RWPE1 (cell line): ENCODE measurements around the gene AK5.

Experiments used
- CTCF ChIA-PET: fragments of 350-600 bp; sonication (Branson Sonifier 250); formaldehyde crosslinking; extraction: SDS; loops from one replicate; lab custom pipeline; 2021; lab: Yijun Ruan, JAX
- POLR2A ChIA-PET: fragments of 400-600 bp; formaldehyde crosslinking; extraction: SDS; loops from one replicate; lab custom pipeline; 2020; ENCODE audit warnings: antibody characterized with exemption; ENCODE audit not compliant: low non-redundant PET; lab: Yijun Ruan, JAX
- DNase-seq: peaks from one replicate; pipeline ENCODE4 v3.0.0; 2012; ENCODE audit warnings: low spot score
- H3K27ac ChIP-seq: fragments of 450-650 bp; 2 replicates; pipeline ENCODE4 v1.5.1; 2017
- TF ChIP-seq, protein P1 (sequence below): fragments of 450-650 bp; conservative IDR thresholded peaks from 2 replicates; pipeline ENCODE4 v1.5.1; 2017; ENCODE audit warnings: low read depth, mild to moderate bottlenecking

Gene AK5

DNA sequence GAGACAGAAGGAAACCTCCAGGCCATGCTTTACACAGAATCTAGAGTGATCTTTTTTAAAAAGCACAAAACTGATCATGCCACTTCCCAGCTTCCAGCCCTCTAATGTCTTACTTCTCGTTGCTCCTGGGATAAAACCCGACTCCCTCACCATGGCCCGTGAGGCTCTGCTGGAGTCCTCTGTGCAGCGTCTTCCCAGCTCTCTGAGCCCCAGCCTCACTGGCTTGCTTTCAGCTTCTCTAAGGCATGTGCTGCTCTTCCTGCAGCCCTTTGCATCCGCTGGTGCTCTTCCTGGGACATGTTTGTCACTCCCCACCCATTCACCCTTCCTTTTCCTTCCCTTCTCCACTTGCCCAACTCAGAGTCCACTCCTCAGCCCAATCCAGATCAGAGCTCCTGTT is 184.1 kb downstream of the AK5 start:
- H3K27ac ChIP-seq = no peak overlapping the region
- TF ChIP-seq, protein P1, sequence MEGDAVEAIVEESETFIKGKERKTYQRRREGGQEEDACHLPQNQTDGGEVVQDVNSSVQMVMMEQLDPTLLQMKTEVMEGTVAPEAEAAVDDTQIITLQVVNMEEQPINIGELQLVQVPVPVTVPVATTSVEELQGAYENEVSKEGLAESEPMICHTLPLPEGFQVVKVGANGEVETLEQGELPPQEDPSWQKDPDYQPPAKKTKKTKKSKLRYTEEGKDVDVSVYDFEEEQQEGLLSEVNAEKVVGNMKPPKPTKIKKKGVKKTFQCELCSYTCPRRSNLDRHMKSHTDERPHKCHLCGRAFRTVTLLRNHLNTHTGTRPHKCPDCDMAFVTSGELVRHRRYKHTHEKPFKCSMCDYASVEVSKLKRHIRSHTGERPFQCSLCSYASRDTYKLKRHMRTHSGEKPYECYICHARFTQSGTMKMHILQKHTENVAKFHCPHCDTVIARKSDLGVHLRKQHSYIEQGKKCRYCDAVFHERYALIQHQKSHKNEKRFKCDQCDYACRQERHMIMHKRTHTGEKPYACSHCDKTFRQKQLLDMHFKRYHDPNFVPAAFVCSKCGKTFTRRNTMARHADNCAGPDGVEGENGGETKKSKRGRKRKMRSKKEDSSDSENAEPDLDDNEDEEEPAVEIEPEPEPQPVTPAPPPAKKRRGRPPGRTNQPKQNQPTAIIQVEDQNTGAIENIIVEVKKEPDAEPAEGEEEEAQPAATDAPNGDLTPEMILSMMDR = no peak
- no peak for DNase-seq
- POLR2A ChIA-PET = no interaction called here
- CTCF ChIA-PET = no interaction called here

DNA sequence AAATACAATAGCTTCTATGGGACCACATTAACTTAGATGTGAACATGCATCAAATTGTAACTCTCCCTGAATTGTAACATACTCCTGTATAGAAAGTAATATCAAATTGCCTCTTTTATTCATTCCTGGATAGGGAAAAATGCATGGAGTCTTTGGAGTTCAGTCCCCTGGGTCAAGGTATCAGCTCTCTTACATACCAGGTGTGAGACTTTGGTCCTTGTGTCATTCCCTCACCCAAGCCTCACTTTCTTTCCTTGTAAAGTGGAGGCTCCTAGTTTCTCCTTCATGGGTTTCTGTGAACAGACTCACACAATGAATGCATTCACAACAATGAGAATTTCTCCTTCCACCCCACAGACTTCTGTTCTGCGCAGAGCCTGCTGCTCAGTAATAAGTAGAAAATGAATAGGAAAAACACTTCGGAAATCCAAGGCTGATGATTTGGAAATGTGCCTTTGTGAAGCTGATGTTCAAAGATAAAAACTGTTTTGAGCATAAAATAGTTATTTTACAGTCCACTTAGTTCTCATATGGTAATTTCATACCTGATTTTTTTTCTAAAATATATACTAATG is 185.3 kb downstream of the AK5 start:
- TF ChIP-seq, protein P1 = no peak
- CTCF ChIA-PET = no interaction called here
- H3K27ac ChIP-seq = no peak overlapping the region
- DNase-seq = no peak
- POLR2A ChIA-PET = no interaction called here

DNA sequence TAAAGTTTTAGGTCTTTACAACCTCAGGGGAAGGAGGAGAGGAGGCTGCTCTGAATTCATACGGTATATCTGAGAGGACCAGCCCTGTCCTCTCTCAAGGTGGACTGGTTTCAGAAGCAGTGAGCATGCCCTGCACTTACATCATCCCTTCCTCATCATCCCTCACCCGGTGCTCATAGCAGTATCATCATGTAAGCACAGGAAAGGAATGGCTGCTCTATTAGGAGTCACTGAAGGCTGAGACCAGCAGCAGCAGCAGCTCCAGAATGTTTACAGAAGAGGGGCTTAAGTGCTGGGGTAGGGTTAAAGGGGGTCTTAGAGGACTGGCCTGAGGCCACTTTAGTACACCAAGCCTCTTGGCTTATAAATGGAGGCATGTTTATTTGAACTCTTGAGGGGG is 185.9 kb downstream of the AK5 start:
- no peak for DNase-seq
- TF ChIP-seq, protein P1 = no peak
- POLR2A ChIA-PET = no interaction called here
- H3K27ac ChIP-seq = no peak overlapping the region
- CTCF ChIA-PET = no interaction called here

DNA sequence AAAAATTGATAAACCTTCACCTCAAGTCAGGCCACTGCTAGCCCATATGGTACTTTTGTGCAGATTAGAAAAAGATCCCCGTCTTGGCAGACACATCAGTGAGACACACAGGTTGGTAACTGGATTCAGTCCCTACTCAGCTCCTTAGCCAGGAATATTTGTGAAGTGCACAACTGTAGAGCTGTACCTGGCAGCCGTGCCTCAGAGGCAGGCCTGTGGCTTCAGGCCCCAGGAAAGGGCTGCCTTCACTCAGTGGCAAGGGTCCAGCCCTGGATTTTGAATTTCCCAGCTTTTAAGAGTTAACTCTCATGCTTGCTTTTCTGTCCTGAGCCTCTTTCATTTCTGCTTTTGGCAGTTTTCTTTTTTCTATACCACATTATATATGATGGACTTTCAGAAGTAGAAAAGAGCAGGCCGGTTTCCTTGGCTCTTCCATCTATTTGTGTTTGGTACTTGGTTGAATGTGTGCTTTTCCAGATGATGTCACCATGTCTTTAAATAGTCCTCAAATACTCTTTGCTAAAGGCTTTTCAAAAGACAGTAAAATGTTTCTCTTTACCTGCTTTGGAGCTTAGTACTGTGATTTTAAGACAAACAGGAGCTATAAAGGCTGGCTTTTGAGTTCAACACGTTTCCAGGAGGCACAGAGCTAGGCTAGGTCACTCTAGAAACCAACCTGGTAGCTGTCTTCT is 186.6 kb downstream of the AK5 start:
- H3K27ac ChIP-seq = no peak overlapping the region
- ChIA-PET POLR2A (no interaction called here), CTCF (interaction anchor here (0.6 kb wide), 1 partner anchor 10 kb away, joined by 3 read pairs; no protein-coding TSS in a partner anchor)
- TF ChIP-seq, protein P1 = no peak
- DNase-seq = no peak

DNA sequence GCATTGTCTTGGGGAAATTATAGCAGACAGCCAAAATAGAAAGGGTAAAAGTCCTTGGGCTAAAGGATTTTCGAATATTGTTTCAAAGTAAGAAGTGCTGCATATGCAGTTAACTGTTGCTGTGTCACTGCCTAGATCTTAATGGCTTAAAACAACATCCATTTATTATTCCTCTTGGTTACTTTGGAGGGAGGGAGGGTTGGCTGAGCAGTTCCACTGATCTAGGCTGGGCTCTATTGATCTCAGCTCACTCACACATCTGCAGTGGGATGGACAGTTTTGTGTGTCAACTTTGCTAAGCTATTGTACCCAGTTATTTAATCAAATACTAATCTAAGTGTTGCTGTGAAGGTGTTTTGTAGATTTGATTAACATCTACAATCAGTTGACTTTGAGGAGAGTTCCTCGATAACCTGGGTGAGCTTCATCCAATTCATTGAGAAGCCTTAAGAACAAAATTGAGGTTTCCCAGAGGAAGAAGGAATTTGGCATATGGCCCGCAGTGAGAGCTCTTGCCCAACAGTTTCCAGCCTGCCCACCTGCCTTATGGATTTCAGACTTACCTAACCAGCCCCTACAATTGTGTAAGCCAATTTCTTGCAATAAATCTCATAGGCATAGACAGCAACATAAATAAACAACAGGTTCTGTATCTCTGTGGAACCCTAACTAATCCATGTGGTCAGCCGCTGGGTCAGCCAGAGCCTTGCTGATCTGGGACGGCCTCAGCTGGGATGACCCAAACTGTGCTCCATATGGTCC is 187.3 kb downstream of the AK5 start:
- TF ChIP-seq, protein P1 = no peak
- H3K27ac ChIP-seq = no peak overlapping the region
- DNase-seq = no peak
- CTCF ChIA-PET = interaction anchor here (0.6 kb wide), 1 partner anchor 10 kb away, joined by 3 read pairs; no protein-coding TSS in a partner anchor
- POLR2A ChIA-PET = no interaction called here

DNA sequence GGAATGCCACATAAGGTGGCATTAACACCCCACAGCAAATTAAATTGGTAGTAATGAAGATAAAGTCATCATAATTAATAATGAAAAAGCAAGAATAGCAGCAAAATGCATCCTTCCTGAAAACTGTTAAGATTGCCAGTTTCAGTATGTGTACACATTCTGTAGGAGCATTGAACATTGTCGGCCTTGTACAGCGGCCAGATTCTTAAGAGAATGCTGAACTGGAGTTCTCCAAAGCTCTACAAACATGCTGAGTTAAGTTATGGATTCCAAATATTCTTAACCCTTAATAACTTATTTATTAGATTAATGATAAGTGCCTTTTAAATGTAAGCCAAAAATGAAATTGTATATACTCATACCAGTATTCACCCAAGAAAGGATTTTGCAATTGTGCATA is 189.9 kb downstream of the AK5 start:
- DNase-seq = no peak
- no peak overlapping the region for H3K27ac ChIP-seq
- CTCF ChIA-PET = no interaction called here
- POLR2A ChIA-PET = no interaction called here
- TF ChIP-seq, protein P1 = no peak
